GM12864 (cell line): ENCODE measurements around the gene OXSR1.
"Not testable (repeated sequence)": the region's sequence is repeated elsewhere in the genome, so short reads cannot be mapped to it uniquely, and the experiment has no call there.

Experiments
- DNase-seq: peaks from one replicate; pipeline ENCODE4 v3.0.0-alpha.2; 2011; ENCODE audit warnings: low read depth
- H3K4me3 ChIP-seq: 2 replicates; pipeline ENCODE4 v1.5.1; 2011; ENCODE audit warnings: mild to moderate bottlenecking, low read depth, low read length, control low read depth
- CTCF ChIP-seq: IDR thresholded peaks from 2 replicates; pipeline ENCODE4 v1.5.1; 2011; ENCODE audit warnings: low read depth, mild to moderate bottlenecking, moderate library complexity, low read length, control low read depth, inconsistent platforms; ENCODE audit errors: missing control alignments

OXSR1 gene

GRCh38 chr3:38278841-38279240, 113.5 kb downstream of the OXSR1 start:
- no peak overlapping the region for H3K4me3 ChIP-seq
- no peak for DNase-seq
- TF ChIP-seq CTCF, result no peak

- TF ChIP-seq CTCF, result peak; percentile 29
- H3K4me3 ChIP-seq, result no peak within 1 kb of the TSS
- no peak for DNase-seq
Observed at GRCh38 chr3:38281895-38282686, 116.8 kb downstream of the OXSR1 start, which contains the start of gene SLC22A14. TSS of gene SLC22A14 (plus strand) at chr3:38282294. CDS start at chr3:38306027, 23,733 bp downstream.

GRCh38 chr3:38283810-38284755, 118.7 kb downstream of the OXSR1 start:
- no peak for TF ChIP-seq CTCF
- no peak for DNase-seq
- H3K4me3 ChIP-seq, result no peak overlapping the region

DNA sequence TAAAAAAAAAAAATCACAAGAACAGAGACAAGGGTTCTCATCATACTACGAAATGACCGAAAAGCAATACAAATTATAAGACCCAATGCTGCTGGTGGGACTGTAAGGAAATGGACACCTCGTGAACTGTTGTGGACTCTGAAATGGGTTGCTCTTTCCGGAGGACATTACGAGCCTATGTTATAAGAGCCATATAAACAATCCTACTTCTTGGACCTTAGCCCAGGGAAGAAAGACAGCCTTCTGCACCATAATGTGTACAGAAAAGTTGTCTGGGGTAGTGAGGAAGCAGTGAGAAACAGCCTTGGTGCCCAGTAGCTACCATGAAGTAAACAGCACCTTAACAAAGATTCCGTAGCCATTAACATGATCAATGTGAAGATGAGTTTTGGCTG, 119.4 kb downstream of the OXSR1 start:
- no peak overlapping the region for H3K4me3 ChIP-seq
- DNase-seq, result no peak
- TF ChIP-seq CTCF, result no peak

DNA sequence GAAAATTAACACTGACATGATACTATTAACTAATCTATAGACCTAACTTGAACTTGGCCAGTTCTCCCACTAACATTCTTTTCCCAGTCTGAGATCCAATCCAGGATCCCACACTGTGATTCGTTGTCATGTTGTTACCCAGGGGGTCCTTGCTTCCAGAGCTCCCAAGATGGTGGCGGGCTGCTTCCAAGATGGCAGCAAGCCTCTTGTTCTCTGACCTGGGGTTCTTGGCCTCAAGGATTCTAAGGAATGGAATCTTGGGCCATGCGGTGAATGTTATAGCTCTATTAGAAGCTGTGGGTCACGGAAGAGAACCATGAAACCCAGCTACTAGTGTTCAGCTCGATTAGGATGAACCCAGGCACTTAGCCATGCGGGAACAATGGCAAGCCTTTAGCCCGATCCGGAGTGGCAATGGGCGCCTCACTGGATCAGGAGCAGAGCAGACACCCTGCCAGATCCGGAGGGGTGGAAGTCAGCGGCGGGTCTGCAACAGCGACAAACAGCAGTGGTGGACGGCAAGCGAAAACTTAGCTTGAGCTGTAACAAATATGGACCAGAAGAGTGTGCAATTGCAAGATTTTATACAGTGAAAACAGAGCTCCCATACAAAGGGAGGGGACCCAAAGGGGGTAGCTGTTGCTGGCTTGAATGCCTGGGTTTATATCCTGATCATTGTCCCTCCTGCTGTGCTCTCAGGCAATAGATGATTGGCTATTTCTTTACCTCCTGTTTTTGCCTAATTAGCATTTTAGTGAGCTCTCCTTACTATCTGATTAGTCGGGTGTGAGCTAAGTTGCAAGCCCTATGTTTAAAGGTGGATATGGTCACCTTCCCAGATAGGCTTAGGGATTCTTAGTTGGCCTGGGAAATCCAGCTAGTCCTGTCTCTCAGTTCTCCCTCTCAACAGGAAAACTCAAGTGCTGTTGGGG, 124.2 kb downstream of the OXSR1 start:
- H3K4me3 ChIP-seq, DNase-seq: not testable (repeated sequence)

GRCh38 chr3:38297053-38297452, 131.7 kb downstream of the OXSR1 start:
- H3K4me3 ChIP-seq, DNase-seq: not testable (repeated sequence)

DNA sequence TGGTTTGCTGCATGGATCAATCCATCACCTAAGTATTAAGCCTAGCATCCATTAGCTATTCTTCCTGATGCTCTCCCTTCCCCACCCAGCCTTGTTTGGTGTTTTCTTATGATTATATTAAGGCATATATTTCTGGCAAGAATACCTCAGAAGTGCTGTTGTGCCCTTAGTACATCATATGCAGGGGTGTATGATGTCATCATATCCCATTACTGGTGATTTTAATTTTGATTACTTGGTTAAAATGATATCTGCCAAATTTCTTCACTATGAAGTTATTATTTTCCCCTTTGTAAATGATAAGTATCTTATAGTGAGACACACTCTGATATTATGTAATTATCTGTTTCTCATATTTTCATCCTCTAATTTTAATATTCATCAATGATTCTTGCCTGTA, 132.2 kb downstream of the OXSR1 start:
- DNase-seq, result no peak
- H3K4me3 ChIP-seq, result no peak overlapping the region
- TF ChIP-seq CTCF, result no peak
